ENCODE results near the gene CPEB3.
A peak's percentile ranks its signal among the peaks of the same experiment; 100 is the strongest.
"Not testable (repeated sequence)": the region's sequence is repeated elsewhere in the genome, so short reads cannot be mapped to it uniquely, and the experiment has no call there.

Gene CPEB3

DNA sequence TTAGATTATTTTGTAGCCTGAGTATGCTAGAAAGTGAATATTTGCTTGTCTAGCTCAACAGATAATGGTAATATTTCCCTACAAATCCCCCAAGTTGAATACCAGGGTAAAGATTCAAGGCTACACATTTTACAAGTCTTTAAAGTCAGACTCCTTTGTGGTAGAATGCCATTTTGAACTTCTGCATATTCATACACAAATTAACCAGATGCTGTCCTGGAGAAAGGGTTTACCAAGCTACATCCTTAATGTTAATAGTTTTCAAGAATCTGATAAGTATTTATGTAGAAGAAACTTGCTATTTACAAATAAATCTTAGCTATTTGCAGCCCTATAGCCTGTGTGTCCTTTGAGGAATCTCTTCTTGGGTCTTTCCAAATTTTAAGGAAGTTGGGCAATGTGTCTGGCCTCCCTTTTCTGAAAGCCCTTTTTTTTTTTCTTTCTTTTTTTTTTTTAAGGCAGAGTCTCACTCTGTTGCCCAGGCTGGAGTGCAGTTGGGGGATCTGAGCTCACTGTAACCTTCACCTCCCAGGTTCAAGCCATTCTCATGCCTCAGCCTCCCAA is 82.6 kb downstream of the CPEB3 start:
- FAIRE-seq = no peak

- no peak for FAIRE-seq
These were observed 83.8 kb downstream of the CPEB3 start for GRCh38 chr10:92207061-92207460.

DNA sequence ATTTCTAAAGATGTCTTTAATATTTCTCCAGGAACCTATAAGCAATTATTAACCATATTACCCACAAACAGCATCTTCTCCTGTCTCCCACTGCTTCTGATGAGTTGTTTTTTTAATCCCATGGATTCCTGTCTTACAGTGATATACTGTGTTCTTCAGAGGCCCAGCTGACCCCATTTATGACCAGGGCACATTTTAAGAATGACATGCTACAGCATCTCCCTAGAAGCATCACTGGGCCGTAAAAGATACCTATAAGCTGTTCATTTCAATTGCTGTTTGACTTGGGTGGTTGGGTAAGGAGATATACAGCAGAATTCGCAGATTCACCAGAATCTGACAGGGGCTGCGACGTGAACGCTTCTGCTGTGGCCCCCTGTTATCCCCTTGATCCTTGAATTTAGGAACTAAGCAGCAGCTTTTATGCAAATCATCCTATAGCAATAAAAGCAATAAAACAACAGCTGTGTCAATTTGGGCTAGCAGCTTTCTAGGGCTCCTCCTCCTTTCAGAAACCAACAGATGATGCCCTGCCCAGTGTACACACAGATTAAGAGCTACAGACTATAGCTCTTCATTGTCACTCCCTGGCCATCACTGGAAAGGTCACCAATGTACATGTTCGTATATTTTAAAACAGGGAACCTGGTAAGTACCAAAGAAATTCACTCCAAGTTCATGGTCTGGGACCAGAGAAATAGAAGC is 86.8 kb downstream of the CPEB3 start:
- FAIRE-seq = peak; percentile 49

- FAIRE-seq = no peak
These were observed 88.3 kb downstream of the CPEB3 start for GRCh38 chr10:92202536-92202935.

- FAIRE-seq = no peak
These were observed 90.3 kb downstream of the CPEB3 start for GRCh38 chr10:92200564-92200963.

DNA sequence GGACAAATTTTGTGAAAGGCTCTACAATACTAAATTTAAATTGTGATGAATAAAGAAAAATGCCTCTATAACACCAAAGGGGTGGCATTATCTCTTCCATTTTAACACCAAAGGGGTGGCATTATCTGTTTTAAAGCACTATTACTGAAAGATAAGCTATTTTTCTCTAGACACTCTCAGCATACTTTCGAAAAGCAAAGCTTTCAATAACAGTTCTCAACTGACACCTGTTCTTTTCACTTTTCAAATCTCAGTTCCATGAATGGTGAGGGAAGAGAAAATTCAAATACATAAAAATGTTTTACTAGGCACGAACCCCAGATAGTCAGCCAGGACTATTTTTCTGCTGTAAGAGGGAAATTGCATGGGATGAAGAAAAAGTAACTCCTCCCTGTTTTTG is 103.8 kb downstream of the CPEB3 start:
- no peak for FAIRE-seq

GRCh38 chr10:92184977-92185376 is 105.9 kb downstream of the CPEB3 start:
- peak; percentile 97 for FAIRE-seq

- peak; percentile 75 for FAIRE-seq
These were observed 107.7 kb downstream of the CPEB3 start for GRCh38 chr10:92183199-92183598.

DNA sequence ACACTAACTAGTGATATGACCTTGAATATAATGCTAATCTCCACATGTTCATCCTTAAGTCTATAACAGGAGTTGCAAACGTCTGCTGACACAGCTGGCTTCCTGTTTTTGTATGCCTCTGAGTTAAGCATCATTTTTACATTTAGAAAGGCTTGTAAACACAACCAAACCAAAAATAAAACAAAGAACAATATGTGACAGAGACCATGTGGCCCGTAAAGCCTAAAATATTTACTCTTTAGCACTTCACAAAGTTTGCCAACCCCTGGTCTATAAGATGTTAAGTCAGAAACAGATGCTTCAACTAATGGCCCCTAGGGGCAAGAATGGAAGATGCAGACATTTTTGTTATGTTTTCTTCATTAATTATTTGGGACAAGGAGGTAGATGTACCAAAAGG is 109.3 kb downstream of the CPEB3 start:
- no peak for FAIRE-seq

DNA sequence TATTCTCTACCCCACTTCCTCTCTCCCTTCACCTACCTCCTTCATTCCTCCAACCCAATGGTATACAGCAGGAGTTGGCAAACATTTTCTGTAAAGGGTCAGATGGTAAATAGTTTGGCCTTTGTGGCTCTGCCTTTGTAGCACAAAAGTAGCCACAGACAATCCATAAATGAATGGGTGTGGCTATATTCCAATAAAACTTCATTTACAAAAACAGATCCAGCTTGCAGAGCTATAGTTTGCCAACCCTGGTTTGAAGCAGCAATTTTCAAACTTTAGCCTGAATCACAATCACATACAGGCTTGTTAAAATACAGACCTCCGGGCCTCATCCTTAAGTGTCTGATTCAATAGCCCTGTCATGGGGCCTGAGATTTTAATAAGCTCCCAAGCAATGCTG is 110.5 kb downstream of the CPEB3 start:
- no peak for FAIRE-seq

DNA sequence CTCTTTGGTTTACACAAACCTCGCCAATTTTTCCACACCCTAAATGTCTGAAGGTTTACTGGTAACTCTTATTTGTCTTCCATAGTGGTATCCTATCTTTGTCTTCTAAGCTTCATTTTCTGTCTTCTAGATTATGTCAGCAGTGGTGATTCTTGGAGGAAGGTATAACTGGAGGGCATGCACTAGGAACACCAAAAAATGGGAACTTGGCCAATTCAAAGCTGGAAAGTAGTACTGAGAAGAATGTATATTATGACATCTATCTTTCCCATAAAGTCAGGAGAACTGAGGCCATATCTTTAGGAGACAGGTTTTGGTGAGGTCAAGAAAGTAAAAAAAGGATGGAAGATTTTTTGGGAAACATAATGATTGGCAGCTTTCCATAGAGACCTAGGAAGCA is 113.3 kb downstream of the CPEB3 start:
- FAIRE-seq = no peak

DNA sequence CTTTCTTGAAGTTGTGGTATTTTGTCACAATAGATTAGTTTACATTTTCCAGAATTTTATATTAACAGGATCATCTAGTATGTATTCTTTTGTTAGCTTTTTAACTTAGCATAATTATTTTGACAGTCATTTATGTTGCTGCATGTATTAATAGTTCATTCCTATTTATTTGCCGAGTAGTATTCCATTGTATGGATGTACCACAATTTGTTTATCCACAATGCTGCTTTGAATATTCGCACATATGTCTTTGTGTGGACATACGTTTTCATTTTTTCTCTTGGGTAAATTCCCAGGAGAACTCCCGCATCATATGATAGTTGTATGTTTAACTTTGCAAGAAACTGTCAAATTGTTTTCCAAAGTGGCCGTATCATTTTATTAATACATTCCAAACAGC is 115.7 kb downstream of the CPEB3 start:
- FAIRE-seq = no peak

- no peak for FAIRE-seq
These were observed 116.9 kb downstream of the CPEB3 start for GRCh38 chr10:92173996-92174395.

DNA sequence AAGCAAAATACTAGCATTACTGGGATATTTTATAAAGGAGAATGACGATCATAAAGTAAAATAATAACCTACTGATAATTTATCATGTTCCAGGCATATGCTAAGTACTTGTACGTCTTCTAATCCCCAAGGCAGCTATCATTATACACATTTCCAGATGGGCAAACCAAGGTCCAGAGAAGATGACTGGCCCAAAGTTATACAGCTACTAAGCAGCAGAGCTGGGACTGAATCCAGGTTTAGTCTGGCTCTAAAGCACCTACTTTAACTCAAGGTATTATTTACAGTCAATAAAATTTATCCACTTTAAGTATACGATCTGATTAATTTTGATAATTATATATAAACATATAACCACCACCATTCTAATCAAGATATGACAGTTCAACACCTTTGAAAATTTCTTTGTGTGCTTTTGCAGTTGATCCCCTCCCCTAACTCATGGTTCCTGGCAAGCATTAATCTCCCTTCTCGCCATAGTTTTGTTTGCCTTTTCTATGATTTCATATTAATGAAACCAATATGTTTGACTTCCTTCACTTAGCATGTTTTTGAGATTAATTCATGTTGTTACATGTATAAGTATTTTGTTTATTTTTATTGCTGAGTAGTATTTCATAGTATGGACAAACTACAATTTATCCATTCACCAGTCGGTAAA is 126.7 kb downstream of the CPEB3 start:
- FAIRE-seq = peak; percentile 53

DNA sequence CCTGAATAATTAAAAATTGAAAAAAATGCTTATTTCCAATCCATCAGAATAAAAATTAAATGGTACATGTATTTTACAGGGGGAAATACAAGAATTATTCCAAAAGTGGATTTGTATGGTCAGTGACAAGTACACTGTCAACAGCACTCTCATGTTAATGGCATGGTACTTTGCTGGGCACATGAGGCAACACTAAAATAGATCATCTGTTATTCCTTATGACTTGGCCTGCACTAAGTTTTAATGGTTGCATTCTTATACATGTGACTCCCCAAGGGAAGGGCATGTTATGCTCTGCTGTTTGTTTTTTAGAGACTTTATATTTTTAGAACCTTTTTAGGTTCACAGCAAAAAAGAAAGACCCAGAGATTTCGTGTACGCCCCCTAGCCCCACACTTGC is 128.3 kb downstream of the CPEB3 start:
- no peak for FAIRE-seq

GRCh38 chr10:92156874-92157773 is 133.8 kb downstream of the CPEB3 start:
- peak; percentile 92 for FAIRE-seq

- FAIRE-seq = no peak
These were observed 140.1 kb downstream of the CPEB3 start for GRCh38 chr10:92150823-92151222.

DNA sequence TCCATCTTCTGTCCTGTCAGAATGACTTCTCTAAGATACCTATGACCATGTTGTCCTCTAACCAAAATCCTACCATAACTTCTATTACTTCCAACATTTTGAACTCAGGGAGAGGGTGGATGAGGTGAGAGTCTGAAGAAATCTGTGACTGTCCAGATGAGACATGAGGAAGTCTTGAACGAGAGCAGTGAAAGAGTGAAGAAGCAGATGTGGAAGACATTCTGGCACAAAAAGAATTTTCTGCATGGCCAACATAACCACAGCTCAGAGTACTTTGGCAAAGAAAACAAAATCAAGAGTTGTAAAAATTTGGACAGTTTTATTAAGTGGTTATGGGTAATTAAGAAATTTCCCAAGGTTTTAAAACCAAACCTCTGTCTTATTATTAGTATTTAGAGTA is 141.6 kb downstream of the CPEB3 start:
- FAIRE-seq = no peak

- no peak for FAIRE-seq
These were observed 144.1 kb downstream of the CPEB3 start for GRCh38 chr10:92146781-92147180.

GRCh38 chr10:92146107-92146506 is 144.8 kb downstream of the CPEB3 start:
- FAIRE-seq = peak; percentile 9

- FAIRE-seq = no peak
These were observed 147.9 kb downstream of the CPEB3 start for GRCh38 chr10:92142949-92143348.

DNA sequence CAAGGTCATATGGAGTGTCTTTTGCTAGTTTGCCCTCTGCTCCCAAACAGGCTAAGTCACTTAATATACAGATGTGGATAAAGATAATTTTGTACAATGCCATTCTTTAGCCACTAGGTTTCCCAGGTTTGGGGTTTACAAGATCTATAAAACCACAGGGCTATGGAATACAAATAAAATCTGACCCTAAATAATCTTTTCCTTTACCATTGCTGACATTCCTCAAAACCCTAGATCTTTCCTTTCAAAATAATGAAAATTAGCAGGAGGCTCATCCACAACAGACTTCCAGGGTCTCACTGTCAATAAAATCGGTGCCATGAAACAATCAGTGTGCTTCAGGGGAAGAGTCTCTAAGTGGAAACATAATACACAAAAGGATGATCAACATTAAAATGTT is 148.4 kb downstream of the CPEB3 start:
- FAIRE-seq = no peak

DNA sequence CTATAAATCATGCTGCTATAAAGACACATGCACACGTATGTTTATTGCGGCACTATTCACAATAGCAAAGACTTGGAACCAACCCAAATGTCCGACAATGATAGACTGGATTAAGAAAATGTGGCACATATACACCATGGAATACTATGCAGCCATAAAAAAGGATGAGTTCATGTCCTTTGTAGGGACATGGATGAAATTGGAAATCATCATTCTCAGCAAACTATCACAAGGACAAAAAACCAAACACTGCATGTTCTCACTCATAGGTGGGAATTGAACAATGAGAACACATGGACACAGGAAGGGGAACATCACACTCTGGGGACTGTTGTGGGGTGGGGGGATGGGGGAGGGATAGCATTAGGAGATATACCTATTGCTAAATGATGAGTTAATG is 149.7 kb downstream of the CPEB3 start:
- FAIRE-seq = not testable (repeated sequence)

Measured in islet of Langerhans (tissue), 1 donor.